Stimulated activated CD4-positive, alpha-beta T cell treated with anti-CD3 and anti-CD28 coated beads, Interleukin-4, amount 100 ng/mL, for 1 hour (primary cell): ENCODE measurements around the gene CASP7.

Experiments
- DNase-seq: peaks from one replicate; pipeline ENCODE4 v3.0.0-alpha.2; 2020

Gene CASP7

GRCh38 chr10:113712755-113713639 lies 33.3 kb downstream of the CASP7 start:
- no peak for DNase-seq

GRCh38 chr10:113713640-113713982 lies 33.9 kb downstream of the CASP7 start:
- no peak for DNase-seq

GRCh38 chr10:113716109-113716910 lies 36.6 kb downstream of the CASP7 start:
- DNase-seq, result no peak

- no peak for DNase-seq
Observed at GRCh38 chr10:113718969-113719822, 39.5 kb downstream of the CASP7 start.

GRCh38 chr10:113720386-113720785 lies 40.7 kb downstream of the CASP7 start:
- DNase-seq, result no peak

- no peak for DNase-seq
Observed at GRCh38 chr10:113732160-113732881, 52.6 kb downstream of the CASP7 start.

- DNase-seq, result no peak
Observed at GRCh38 chr10:113732966-113733365, 53.3 kb downstream of the CASP7 start.

- DNase-seq, result no peak
Observed at GRCh38 chr10:113733635-113734034, 53.9 kb downstream of the CASP7 start.

GRCh38 chr10:113735913-113736312 lies 56.2 kb downstream of the CASP7 start:
- no peak for DNase-seq

- no peak for DNase-seq
Observed at GRCh38 chr10:113736576-113736975, 56.9 kb downstream of the CASP7 start.

GRCh38 chr10:113739031-113739430 lies 59.3 kb downstream of the CASP7 start:
- no peak for DNase-seq

GRCh38 chr10:113739577-113739976 lies 59.9 kb downstream of the CASP7 start:
- no peak for DNase-seq

GRCh38 chr10:113740850-113741249 lies 61.1 kb downstream of the CASP7 start:
- no peak for DNase-seq

GRCh38 chr10:113742466-113742865 lies 62.8 kb downstream of the CASP7 start:
- no peak for DNase-seq

- no peak for DNase-seq
Observed at GRCh38 chr10:113743594-113743993, 63.9 kb downstream of the CASP7 start.

- DNase-seq, result no peak
Observed at GRCh38 chr10:113745374-113745773, 65.7 kb downstream of the CASP7 start.

GRCh38 chr10:113746217-113746957 lies 66.7 kb downstream of the CASP7 start:
- no peak for DNase-seq

- DNase-seq, result no peak
Observed at GRCh38 chr10:113751181-113751732, 71.5 kb downstream of the CASP7 start, which contains the start of gene PLEKHS1. Gene PLEKHS1 (plus strand): TSS chr10:113751682. CDS start chr10:113755278, 3,596 bp downstream.

GRCh38 chr10:113752553-113752952 lies 72.8 kb downstream of the CASP7 start:
- no peak for DNase-seq

GRCh38 chr10:113753020-113753692 lies 73.4 kb downstream of the CASP7 start:
- no peak for DNase-seq

- no peak for DNase-seq
Observed at GRCh38 chr10:113754125-113754524, 74.4 kb downstream of the CASP7 start.
